HepG2 (cell line): Measurements from ENCODE around the gene CD7. TPM values are rescaled to one million over a fixed set of nuclear protein-coding genes. Genes with fewer than 3 reads are reported as not detected.

Experiments
- ARNTL ChIP-seq: sonication (generic); formaldehyde crosslinking; IDR thresholded peaks from 2 replicates; pipeline ENCODE4 v1.4.0; 2020; ENCODE audit warnings: mild to moderate bottlenecking, missing genetic modification reagents
- ATF7-NPFF ChIP-seq: sonication (generic); formaldehyde crosslinking; IDR thresholded peaks from 2 replicates; pipeline ENCODE4 v1.8.1; 2023; ENCODE audit warnings: mild to moderate bottlenecking, low read depth, missing genetic modification reagents, moderate library complexity
- CHCHD3 ChIP-seq: sonication (generic); formaldehyde crosslinking; IDR thresholded peaks from 2 replicates; pipeline ENCODE4 v1.8.0; 2022; ENCODE audit warnings: mild to moderate bottlenecking, missing genetic modification reagents, moderate library complexity
- EED ChIP-seq: sonication (generic); formaldehyde crosslinking; IDR thresholded peaks from 2 replicates; pipeline ENCODE4 v1.5.0; 2020; ENCODE audit warnings: mild to moderate bottlenecking, missing genetic modification reagents
- FOXO1 ChIP-seq: sonication (generic); formaldehyde crosslinking; IDR thresholded peaks from 2 replicates; pipeline ENCODE4 v1.4.0; 2020; ENCODE audit warnings: missing genetic modification reagents
- HOXD1 ChIP-seq: sonication (generic); formaldehyde crosslinking; IDR thresholded peaks from 2 replicates; pipeline ENCODE4 v1.5.0; 2020; ENCODE audit warnings: missing genetic modification reagents
- IRF2 ChIP-seq: IDR thresholded peaks from 2 replicates; pipeline ENCODE4 v1.6.1; 2018; ENCODE audit warnings: missing genetic modification reagents, missing compliant biosample characterization
- MXI1 ChIP-seq: IDR thresholded peaks from 3 replicates; pipeline ENCODE4 v1.6.1; 2012; ENCODE audit warnings: low read depth, low read length, inconsistent platforms, borderline replicate concordance
- RXRB ChIP-seq: IDR thresholded peaks from 2 replicates; pipeline ENCODE4 v1.6.1; 2016; ENCODE audit warnings: borderline replicate concordance, missing genetic modification reagents, missing compliant biosample characterization
- SMAD3 ChIP-seq: sonication (generic); formaldehyde crosslinking; IDR thresholded peaks from 2 replicates; pipeline ENCODE4 v1.4.0; 2020; ENCODE audit warnings: missing genetic modification reagents
- THAP11 ChIP-seq: IDR thresholded peaks from 2 replicates; pipeline ENCODE4 v1.6.1; 2016; ENCODE audit warnings: missing biosample characterization, missing genetic modification reagents
- ZFP41 ChIP-seq: sonication (generic); formaldehyde crosslinking; IDR thresholded peaks from 2 replicates; pipeline ENCODE4 v1.4.0; 2020; ENCODE audit warnings: mild to moderate bottlenecking, missing genetic modification reagents, borderline replicate concordance
- ZKSCAN5 ChIP-seq: sonication (generic); formaldehyde crosslinking; IDR thresholded peaks from 2 replicates; pipeline ENCODE4 v1.5.1; 2020; ENCODE audit warnings: mild to moderate bottlenecking, missing genetic modification reagents
- ZNF333 ChIP-seq: sonication (generic); formaldehyde crosslinking; IDR thresholded peaks from 2 replicates; pipeline ENCODE4 v1.4.0; 2020; ENCODE audit warnings: mild to moderate bottlenecking, missing genetic modification reagents, borderline replicate concordance
- ZNF737 ChIP-seq: sonication (generic); formaldehyde crosslinking; IDR thresholded peaks from 2 replicates; pipeline ENCODE4 v1.5.0; 2020; ENCODE audit warnings: missing genetic modification reagents, mild to moderate bottlenecking, borderline replicate concordance
- ZNF788 ChIP-seq: sonication (generic); formaldehyde crosslinking; IDR thresholded peaks from 2 replicates; pipeline ENCODE4 v1.5.0; 2020; ENCODE audit warnings: mild to moderate bottlenecking, missing genetic modification reagents, borderline replicate concordance
- ZNF883 ChIP-seq: sonication (generic); formaldehyde crosslinking; IDR thresholded peaks from 2 replicates; pipeline ENCODE4 v1.5.1; 2020; ENCODE audit warnings: mild to moderate bottlenecking, missing genetic modification reagents; ENCODE audit errors: not compliant biosample characterization
- polyA plus RNA-seq, 8 experiments: library from polyadenylated mRNA; depleted of rRNA in 3 of 8; stranded (reverse) in 7 of 8; unstranded in 1 of 8; fragments of >200 nt; fragmentation: Illumina TruSeq in 4 of 8; extraction: Trizol in 4 of 8; gene quantifications; 2 replicates each; pipeline versions ENCODE4 v1.2.1 to v1.2.3, GENCODE V29; 2011 to 2016; ENCODE audit warnings: low read depth in 4 of 8, missing spikeins in 1 of 8, mixed read lengths in 1 of 8; ENCODE audit not compliant: insufficient read depth in 1 of 8
- total RNA-seq, 5 experiments: library from RNA; depleted of rRNA; stranded (reverse); fragments of >200 nt; fragmentation: Illumina TruSeq; extraction: Trizol; gene quantifications; 2 replicates each; pipeline ENCODE4 v1.2.3, GENCODE V29; 2016; ENCODE audit warnings: low read depth in 1 of 5
- TF ChIP-seq, protein P1 (sequence below): sonication (generic); formaldehyde crosslinking; IDR thresholded peaks from 2 replicates; pipeline ENCODE4 v1.5.0; 2020; ENCODE audit warnings: mild to moderate bottlenecking, missing genetic modification reagents, borderline replicate concordance
- TF ChIP-seq, protein P2 (sequence below): sonication (generic); formaldehyde crosslinking; IDR thresholded peaks from 2 replicates; pipeline ENCODE4 v1.8.1; 2023; ENCODE audit warnings: missing genetic modification reagents, inconsistent platforms, borderline replicate concordance
- TF ChIP-seq, protein P3 (sequence below): sonication (generic); formaldehyde crosslinking; IDR thresholded peaks from 2 replicates; pipeline ENCODE4 v1.8.1; 2023; ENCODE audit warnings: mild to moderate bottlenecking, missing genetic modification reagents, borderline replicate concordance

Gene CD7
- total and polyA plus RNA-seq, 2 of the 13 experiments (the other 11 are each of a cell fraction or from before 2014, with no cell fraction given): 67.6 to 76.4 TPM

DNA sequence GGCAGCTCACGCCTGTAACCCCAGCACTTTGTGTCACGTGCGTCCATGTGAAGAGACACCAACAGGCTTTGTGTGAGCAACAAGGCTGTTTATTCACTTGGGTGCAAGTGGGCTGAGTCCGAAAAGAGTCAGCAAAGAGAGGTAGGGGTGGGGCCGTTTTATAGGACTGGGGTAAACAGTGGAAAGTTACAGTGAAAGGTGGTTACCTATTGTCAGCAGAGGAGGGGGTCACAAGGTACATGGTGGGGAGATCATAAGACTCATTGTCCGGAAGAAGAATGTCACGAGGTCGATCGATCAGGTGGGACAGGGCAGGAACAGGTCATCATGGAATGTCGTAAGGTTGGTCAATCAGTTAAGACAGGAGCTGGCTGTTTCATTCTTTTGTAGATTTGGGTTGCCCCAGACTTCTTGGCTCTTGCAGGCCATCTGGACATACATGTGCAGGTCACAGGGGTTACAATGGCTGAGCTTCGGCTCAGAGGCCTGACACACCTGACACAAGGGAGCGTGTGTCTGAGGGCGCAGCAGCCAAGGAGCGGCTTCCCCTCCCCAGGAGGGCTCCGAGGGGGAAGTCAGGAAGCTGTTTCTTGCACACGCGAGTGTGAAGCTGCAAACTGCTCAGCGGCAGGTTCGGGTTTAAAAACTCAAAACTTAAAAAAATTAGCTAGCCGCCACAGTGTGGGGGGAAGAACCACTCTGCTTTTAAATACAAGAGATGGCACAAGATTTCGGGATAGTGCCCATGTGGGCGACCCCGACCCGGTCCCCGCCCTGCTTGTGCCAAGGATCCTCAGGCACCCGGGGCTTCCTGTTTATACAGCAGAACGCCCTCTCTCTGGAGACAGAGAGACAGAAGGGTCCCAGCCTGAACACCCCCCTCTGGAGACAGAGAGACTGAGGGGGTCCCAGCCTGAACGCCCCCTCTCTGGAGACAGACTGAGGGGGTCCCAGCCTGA is 29.2 kb upstream of the CD7 start (continued):
- TF ChIP-seq, protein P1, sequence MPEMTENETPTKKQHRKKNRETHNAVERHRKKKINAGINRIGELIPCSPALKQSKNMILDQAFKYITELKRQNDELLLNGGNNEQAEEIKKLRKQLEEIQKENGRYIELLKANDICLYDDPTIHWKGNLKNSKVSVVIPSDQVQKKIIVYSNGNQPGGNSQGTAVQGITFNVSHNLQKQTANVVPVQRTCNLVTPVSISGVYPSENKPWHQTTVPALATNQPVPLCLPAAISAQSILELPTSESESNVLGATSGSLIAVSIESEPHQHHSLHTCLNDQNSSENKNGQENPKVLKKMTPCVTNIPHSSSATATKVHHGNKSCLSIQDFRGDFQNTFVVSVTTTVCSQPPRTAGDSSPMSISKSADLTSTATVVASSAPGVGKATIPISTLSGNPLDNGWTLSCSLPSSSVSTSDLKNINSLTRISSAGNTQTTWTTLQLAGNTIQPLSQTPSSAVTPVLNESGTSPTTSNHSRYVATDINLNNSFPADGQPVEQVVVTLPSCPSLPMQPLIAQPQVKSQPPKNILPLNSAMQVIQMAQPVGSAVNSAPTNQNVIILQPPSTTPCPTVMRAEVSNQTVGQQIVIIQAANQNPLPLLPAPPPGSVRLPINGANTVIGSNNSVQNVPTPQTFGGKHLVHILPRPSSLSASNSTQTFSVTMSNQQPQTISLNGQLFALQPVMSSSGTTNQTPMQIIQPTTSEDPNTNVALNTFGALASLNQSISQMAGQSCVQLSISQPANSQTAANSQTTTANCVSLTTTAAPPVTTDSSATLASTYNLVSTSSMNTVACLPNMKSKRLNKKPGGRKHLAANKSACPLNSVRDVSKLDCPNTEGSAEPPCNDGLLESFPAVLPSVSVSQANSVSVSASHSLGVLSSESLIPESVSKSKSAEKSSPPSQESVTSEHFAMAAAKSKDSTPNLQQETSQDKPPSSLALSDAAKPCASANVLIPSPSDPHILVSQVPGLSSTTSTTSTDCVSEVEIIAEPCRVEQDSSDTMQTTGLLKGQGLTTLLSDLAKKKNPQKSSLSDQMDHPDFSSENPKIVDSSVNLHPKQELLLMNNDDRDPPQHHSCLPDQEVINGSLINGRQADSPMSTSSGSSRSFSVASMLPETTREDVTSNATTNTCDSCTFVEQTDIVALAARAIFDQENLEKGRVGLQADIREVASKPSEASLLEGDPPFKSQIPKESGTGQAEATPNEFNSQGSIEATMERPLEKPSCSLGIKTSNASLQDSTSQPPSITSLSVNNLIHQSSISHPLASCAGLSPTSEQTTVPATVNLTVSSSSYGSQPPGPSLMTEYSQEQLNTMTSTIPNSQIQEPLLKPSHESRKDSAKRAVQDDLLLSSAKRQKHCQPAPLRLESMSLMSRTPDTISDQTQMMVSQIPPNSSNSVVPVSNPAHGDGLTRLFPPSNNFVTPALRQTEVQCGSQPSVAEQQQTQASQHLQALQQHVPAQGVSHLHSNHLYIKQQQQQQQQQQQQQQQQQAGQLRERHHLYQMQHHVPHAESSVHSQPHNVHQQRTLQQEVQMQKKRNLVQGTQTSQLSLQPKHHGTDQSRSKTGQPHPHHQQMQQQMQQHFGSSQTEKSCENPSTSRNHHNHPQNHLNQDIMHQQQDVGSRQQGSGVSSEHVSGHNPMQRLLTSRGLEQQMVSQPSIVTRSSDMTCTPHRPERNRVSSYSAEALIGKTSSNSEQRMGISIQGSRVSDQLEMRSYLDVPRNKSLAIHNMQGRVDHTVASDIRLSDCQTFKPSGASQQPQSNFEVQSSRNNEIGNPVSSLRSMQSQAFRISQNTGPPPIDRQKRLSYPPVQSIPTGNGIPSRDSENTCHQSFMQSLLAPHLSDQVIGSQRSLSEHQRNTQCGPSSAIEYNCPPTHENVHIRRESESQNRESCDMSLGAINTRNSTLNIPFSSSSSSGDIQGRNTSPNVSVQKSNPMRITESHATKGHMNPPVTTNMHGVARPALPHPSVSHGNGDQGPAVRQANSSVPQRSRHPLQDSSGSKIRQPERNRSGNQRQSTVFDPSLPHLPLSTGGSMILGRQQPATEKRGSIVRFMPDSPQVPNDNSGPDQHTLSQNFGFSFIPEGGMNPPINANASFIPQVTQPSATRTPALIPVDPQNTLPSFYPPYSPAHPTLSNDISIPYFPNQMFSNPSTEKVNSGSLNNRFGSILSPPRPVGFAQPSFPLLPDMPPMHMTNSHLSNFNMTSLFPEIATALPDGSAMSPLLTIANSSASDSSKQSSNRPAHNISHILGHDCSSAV (CRISPR knock-in tag): no peak
- TF ChIP-seq MXI1 (peak; percentile 29; the same call in 1 of the 3 replicates), THAP11 (CRISPR knock-in tag) (peak; percentile 88), ZKSCAN5 (no peak), FOXO1 (peak; percentile 98; the same call in 1 of the 2 replicates), CHCHD3 (CRISPR knock-in tag) (no peak), ZNF333 (CRISPR knock-in tag) (peak; percentile 32; the same call in 1 of the 2 replicates), RXRB (CRISPR knock-in tag) (peak; percentile 99), ATF7-NPFF (CRISPR knock-in tag) (0 out of 2 replicates have a peak, but pooled peaks have one; percentile 52), ZNF788 (CRISPR knock-in tag) (peak; percentile 88; the same call in 1 of the 2 replicates), HOXD1 (peak; percentile 97), IRF2 (CRISPR knock-in tag) (peak; percentile 99), ZNF883 (CRISPR knock-in tag) (peak; percentile 17), EED (CRISPR knock-in tag) (no peak), ARNTL (CRISPR knock-in tag) (peak; percentile 98), ZFP41 (no peak), SMAD3 (peak; percentile 98), ZNF737 (CRISPR knock-in tag) (peak; percentile 9; the same call in 1 of the 2 replicates)
- TF ChIP-seq, protein P2, sequence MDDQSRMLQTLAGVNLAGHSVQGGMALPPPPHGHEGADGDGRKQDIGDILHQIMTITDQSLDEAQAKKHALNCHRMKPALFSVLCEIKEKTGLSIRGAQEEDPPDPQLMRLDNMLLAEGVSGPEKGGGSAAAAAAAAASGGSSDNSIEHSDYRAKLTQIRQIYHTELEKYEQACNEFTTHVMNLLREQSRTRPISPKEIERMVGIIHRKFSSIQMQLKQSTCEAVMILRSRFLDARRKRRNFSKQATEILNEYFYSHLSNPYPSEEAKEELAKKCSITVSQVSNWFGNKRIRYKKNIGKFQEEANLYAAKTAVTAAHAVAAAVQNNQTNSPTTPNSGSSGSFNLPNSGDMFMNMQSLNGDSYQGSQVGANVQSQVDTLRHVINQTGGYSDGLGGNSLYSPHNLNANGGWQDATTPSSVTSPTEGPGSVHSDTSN (CRISPR knock-in tag): no peak
- TF ChIP-seq, protein P3, sequence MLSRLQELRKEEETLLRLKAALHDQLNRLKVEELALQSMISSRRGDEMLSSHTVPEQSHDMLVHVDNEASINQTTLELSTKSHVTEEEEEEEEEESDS (CRISPR knock-in tag): peak; percentile 61; the same call in 1 of the 2 replicates
